MM.1S (cell line): ENCODE results near the gene DSG2.

ENCODE experiments used
- DNase-seq: peaks from one replicate; pipeline ENCODE4 v3.0.0-alpha.2; 2015
- H2AFZ ChIP-seq: fragments of 300-600 bp; sonication (generic); 2 replicates; pipeline ENCODE4 v1.6.0; 2016; ENCODE audit warnings: antibody characterized with exemption, low read length
- H3F3A ChIP-seq: fragments of 300-600 bp; sonication (generic); 2 replicates; pipeline ENCODE4 v1.6.1; 2016; ENCODE audit warnings: mild to moderate bottlenecking, antibody characterized with exemption, low read length, moderate library complexity, mixed read lengths; ENCODE audit not compliant: insufficient read depth
- H3K27ac ChIP-seq: fragments of 300-600 bp; sonication (generic); 2 replicates; pipeline ENCODE4 v1.5.1; 2016; ENCODE audit warnings: mild to moderate bottlenecking, low read length
- H3K27me3 ChIP-seq: fragments of 300-600 bp; sonication (generic); replicated peaks from 2 replicates; pipeline ENCODE4 v1.6.0; 2016; ENCODE audit warnings: low read length; ENCODE audit not compliant: insufficient read depth
- H3K36me3 ChIP-seq: fragments of 300-600 bp; sonication (generic); replicated peaks from 2 replicates; pipeline ENCODE4 v1.6.1; 2016; ENCODE audit warnings: mild to moderate bottlenecking, low read length, mixed read lengths; ENCODE audit not compliant: insufficient read depth
- H3K4me1 ChIP-seq: fragments of 300-600 bp; sonication (generic); 2 replicates; pipeline ENCODE4 v1.6.1; 2016; ENCODE audit warnings: low read length, mixed read lengths
- H3K4me2 ChIP-seq: fragments of 300-600 bp; sonication (generic); 2 replicates; pipeline ENCODE4 v1.6.0; 2016; ENCODE audit warnings: low read depth, low read length
- H3K4me3 ChIP-seq: fragments of 300-600 bp; sonication (generic); 2 replicates; pipeline ENCODE4 v1.5.1; 2016; ENCODE audit warnings: low read length, mixed read lengths
- H3K79me2 ChIP-seq: fragments of 300-600 bp; sonication (generic); 2 replicates; pipeline ENCODE4 v1.6.1; 2016; ENCODE audit warnings: mixed run types, low read length, mixed read lengths
- H3K9ac ChIP-seq: fragments of 300-600 bp; sonication (generic); 2 replicates; pipeline ENCODE4 v1.6.1; 2016; ENCODE audit warnings: low read length, mixed read lengths
- H3K9me2 ChIP-seq: fragments of 300-600 bp; sonication (generic); replicated peaks from 2 replicates; pipeline ENCODE4 v1.6.1; 2016; ENCODE audit warnings: mild to moderate bottlenecking, low read length, mixed read lengths; ENCODE audit not compliant: insufficient read depth
- H3K9me3 ChIP-seq: fragments of 300-600 bp; sonication (generic); replicated peaks from 2 replicates; pipeline ENCODE4 v1.6.1; 2016; ENCODE audit warnings: mild to moderate bottlenecking, low read length, mixed read lengths; ENCODE audit not compliant: insufficient read depth
- H4K20me1 ChIP-seq: fragments of 300-600 bp; sonication (generic); 2 replicates; pipeline ENCODE4 v1.6.1; 2016; ENCODE audit warnings: mild to moderate bottlenecking, low read length, moderate library complexity, mixed read lengths; ENCODE audit not compliant: insufficient read depth
- CTCF ChIP-seq: fragments of 300-600 bp; sonication (generic); IDR thresholded peaks from 2 replicates; pipeline ENCODE4 v1.5.1; 2016; ENCODE audit warnings: antibody characterized with exemption, low read length, mixed read lengths
- EZH2 ChIP-seq: fragments of 300-600 bp; sonication (generic); optimal IDR thresholded peaks from 2 replicates; pipeline ENCODE3; 2017; ENCODE audit warnings: low read depth, mild to moderate bottlenecking, antibody characterized with exemption, low read length, mixed read lengths
- EZH2phosphoT487 ChIP-seq: fragments of 300-600 bp; sonication (generic); IDR thresholded peaks from 2 replicates; pipeline ENCODE4 v1.6.1; 2018; ENCODE audit warnings: antibody characterized with exemption, low read length

The DSG2 gene

GRCh38 chr18:31498574-31499524 is 872 bp downstream of the DSG2 start:
- H2AFZ ChIP-seq = peak overlapping the region; percentile 92
- no peak for DNase-seq
- H3K27me3 ChIP-seq = no peaks in the 10 kb centered on the region
- H3K9ac ChIP-seq = peak overlapping the region; percentile 84
- H3K79me2 ChIP-seq = peaks cover 33% of the 10 kb centered on the region
- H3K9me3 ChIP-seq = no peaks in the 10 kb centered on the region
- H3K4me3 ChIP-seq = peak overlapping the region; percentile 93
- peaks cover 20% of the 10 kb centered on the region for H3F3A ChIP-seq
- TF ChIP-seq EZH2phosphoT487 (no peak), CTCF (no peak), EZH2 (no peak)
- no peaks in the 10 kb centered on the region for H3K36me3 ChIP-seq
- H3K4me1 ChIP-seq = peaks cover 12% of the 10 kb centered on the region; the same call in 1 of the 2 replicates
- H3K27ac ChIP-seq = peak overlapping the region; percentile 77; the same call in 1 of the 2 replicates
- no peaks in the 10 kb centered on the region for H4K20me1 ChIP-seq
- H3K9me2 ChIP-seq = no peaks in the 10 kb centered on the region
- peak overlapping the region; percentile 84 for H3K4me2 ChIP-seq

GRCh38 chr18:31500051-31500688 is 2.2 kb downstream of the DSG2 start:
- no peaks in the 10 kb centered on the region for H3K9me2 ChIP-seq
- H3K27me3 ChIP-seq = no peaks in the 10 kb centered on the region
- peak overlapping the region; percentile 12; the same call in 1 of the 2 replicates for H3K9ac ChIP-seq
- H3K4me2 ChIP-seq = peak overlapping the region; percentile 84
- H2AFZ ChIP-seq = peak overlapping the region; percentile 37
- no peaks in the 10 kb centered on the region for H4K20me1 ChIP-seq
- DNase-seq = peak; percentile 60
- no peaks in the 10 kb centered on the region for H3K36me3 ChIP-seq
- TF ChIP-seq CTCF = no peak
- no peak for TF ChIP-seq EZH2phosphoT487
- TF ChIP-seq EZH2 = no peak
- peaks cover 20% of the 10 kb centered on the region for H3F3A ChIP-seq
- peak overlapping the region; percentile 93 for H3K4me3 ChIP-seq
- H3K9me3 ChIP-seq = no peaks in the 10 kb centered on the region
- H3K79me2 ChIP-seq = peaks cover 42% of the 10 kb centered on the region
- peaks cover 12% of the 10 kb centered on the region; the same call in 1 of the 2 replicates for H3K4me1 ChIP-seq
- H3K27ac ChIP-seq = peak overlapping the region; percentile 77

- H3K4me1 ChIP-seq = peaks cover 12% of the 10 kb centered on the region; the same call in 1 of the 2 replicates
- DNase-seq = no peak
- H4K20me1 ChIP-seq = no peaks in the 10 kb centered on the region
- no peaks in the 10 kb centered on the region for H3K36me3 ChIP-seq
- H3K9me3 ChIP-seq = no peaks in the 10 kb centered on the region
- no peak overlapping the region for H3K4me2 ChIP-seq
- H2AFZ ChIP-seq = no peak overlapping the region
- H3F3A ChIP-seq = peaks cover 16% of the 10 kb centered on the region
- no peak for TF ChIP-seq EZH2
- no peak for TF ChIP-seq EZH2phosphoT487
- TF ChIP-seq CTCF = no peak
- H3K79me2 ChIP-seq = peaks cover 45% of the 10 kb centered on the region
- H3K4me3 ChIP-seq = no peak overlapping the region
- H3K9me2 ChIP-seq = no peaks in the 10 kb centered on the region
- no peaks in the 10 kb centered on the region for H3K27me3 ChIP-seq
- H3K9ac ChIP-seq = no peak overlapping the region
- H3K27ac ChIP-seq = no peak overlapping the region
These were observed 5.0 kb downstream of the DSG2 start for GRCh38 chr18:31503011-31503410.
